HG03457 (cell line): Measurements from ENCODE around the gene ISOC1.

Experiments
- ATAC-seq: cut with Tn5 transposase; IDR thresholded peaks from one replicate; pipeline ENCODE4 v1.9.1; 2021; ENCODE audit warnings: moderate number of reproducible peaks; ENCODE audit not compliant: unreplicated experiment

ISOC1 gene

GRCh38 chr5:129094087-129094923, at the start of gene ISOC1:
Gene ISOC1 (plus strand): TSS chr5:129094749. CDS start chr5:129094767, 18 bp downstream.
- peak; percentile 91 for ATAC-seq

- no peak for ATAC-seq
Observed at GRCh38 chr5:129046151-129046550, 48.4 kb upstream of the ISOC1 start.

- no peak for ATAC-seq
Observed at GRCh38 chr5:129048509-129048908, 46.0 kb upstream of the ISOC1 start.

GRCh38 chr5:129049126-129049799, 45.3 kb upstream of the ISOC1 start:
- ATAC-seq = no peak

GRCh38 chr5:129051283-129051682, 43.3 kb upstream of the ISOC1 start:
- no peak for ATAC-seq

GRCh38 chr5:129053438-129053837, 41.1 kb upstream of the ISOC1 start:
- ATAC-seq = no peak

GRCh38 chr5:129057329-129057728, 37.2 kb upstream of the ISOC1 start:
- no peak for ATAC-seq

GRCh38 chr5:129061849-129062248, 32.7 kb upstream of the ISOC1 start:
- ATAC-seq = no peak

GRCh38 chr5:129063483-129064113, 31.0 kb upstream of the ISOC1 start:
- no peak for ATAC-seq

- ATAC-seq = no peak
Observed at GRCh38 chr5:129065721-129066120, 28.8 kb upstream of the ISOC1 start.

- no peak for ATAC-seq
Observed at GRCh38 chr5:129067745-129068144, 26.8 kb upstream of the ISOC1 start.

GRCh38 chr5:129069292-129069691, 25.3 kb upstream of the ISOC1 start:
- ATAC-seq = no peak

- no peak for ATAC-seq
Observed at GRCh38 chr5:129073111-129073510, 21.4 kb upstream of the ISOC1 start.

GRCh38 chr5:129074903-129075302, 19.6 kb upstream of the ISOC1 start:
- no peak for ATAC-seq

- no peak for ATAC-seq
Observed at GRCh38 chr5:129077433-129078075, 17.0 kb upstream of the ISOC1 start.

GRCh38 chr5:129078247-129078646, 16.3 kb upstream of the ISOC1 start:
- no peak for ATAC-seq

GRCh38 chr5:129078660-129079059, 15.9 kb upstream of the ISOC1 start:
- ATAC-seq = no peak

- no peak for ATAC-seq
Observed at GRCh38 chr5:129079496-129079895, 15.1 kb upstream of the ISOC1 start.

- no peak for ATAC-seq
Observed at GRCh38 chr5:129080766-129081165, 13.8 kb upstream of the ISOC1 start.

- no peak for ATAC-seq
Observed at GRCh38 chr5:129082225-129083136, 12.1 kb upstream of the ISOC1 start.
